NCI-H446 treated with DMSO at 0.1 percent for 48 hours (cell line): ENCODE measurements around the gene PRADC1.

Experiments
- DNase-seq: peaks from one replicate; lab custom pipeline; 2025; lab: John Stamatoyannopoulos, UW

PRADC1 gene

GRCh38 chr2:73235315-73236028, 2.4 kb upstream of the PRADC1 start:
- DNase-seq: no peak

GRCh38 chr2:73233932-73234832, 1.1 kb upstream of the PRADC1 start, which contains the start of gene CCT7:
Gene CCT7, plus strand, starts transcription at chr2:73234308. Its CDS starts 71 bp downstream, at chr2:73234379.
- DNase-seq: peak; percentile 89

GRCh38 chr2:73232403-73233153, 461 bp downstream of the PRADC1 start:
- DNase-seq: no peak

GRCh38 chr2:73228631-73229030, 4.4 kb downstream of the PRADC1 start:
- no peak for DNase-seq

GRCh38 chr2:73227086-73227485, 6.0 kb downstream of the PRADC1 start:
- DNase-seq: no peak

GRCh38 chr2:73225513-73226360, 7.3 kb downstream of the PRADC1 start:
- no peak for DNase-seq

GRCh38 chr2:73223821-73224220, 9.2 kb downstream of the PRADC1 start:
- DNase-seq: no peak

- no peak for DNase-seq
Observed at GRCh38 chr2:73218298-73218697, 14.7 kb downstream of the PRADC1 start.

- no peak for DNase-seq
Observed at GRCh38 chr2:73217826-73218225, 15.2 kb downstream of the PRADC1 start.

GRCh38 chr2:73217160-73217559, 15.9 kb downstream of the PRADC1 start:
- DNase-seq: no peak

- no peak for DNase-seq
Observed at GRCh38 chr2:73215254-73215653, 17.8 kb downstream of the PRADC1 start.

GRCh38 chr2:73214120-73215035, 18.7 kb downstream of the PRADC1 start, which contains the start of gene SMYD5:
Gene SMYD5, plus strand, starts transcription at chr2:73214245. Its CDS starts 22 bp downstream, at chr2:73214267.
- peak; percentile 51 for DNase-seq

- peak; percentile 17 for DNase-seq
Observed at GRCh38 chr2:73212448-73213176, 20.4 kb downstream of the PRADC1 start.

GRCh38 chr2:73212098-73212447, 21.0 kb downstream of the PRADC1 start:
- DNase-seq: no peak

- DNase-seq: no peak
Observed at GRCh38 chr2:73210696-73211095, 22.3 kb downstream of the PRADC1 start.

- DNase-seq: no peak
Observed at GRCh38 chr2:73210019-73210418, 23.0 kb downstream of the PRADC1 start.

GRCh38 chr2:73208258-73208657, 24.8 kb downstream of the PRADC1 start:
- no peak for DNase-seq

- no peak for DNase-seq
Observed at GRCh38 chr2:73205611-73206010, 27.4 kb downstream of the PRADC1 start.

GRCh38 chr2:73203055-73203681, 29.9 kb downstream of the PRADC1 start:
- no peak for DNase-seq
